ENCODE results near the gene CFAP97D1.
"Not testable (repeated sequence)": the region's sequence is repeated elsewhere in the genome, so short reads cannot be mapped to it uniquely, and the experiment has no call there.

CFAP97D1 gene

GRCh38 chr17:43768943-43769342, 11.3 kb upstream of the CFAP97D1 start:
- no peak for DNase-seq

GRCh38 chr17:43769426-43769825, 10.8 kb upstream of the CFAP97D1 start:
- DNase-seq: no peak

GRCh38 chr17:43769859-43770258, 10.4 kb upstream of the CFAP97D1 start:
- no peak for DNase-seq

DNA sequence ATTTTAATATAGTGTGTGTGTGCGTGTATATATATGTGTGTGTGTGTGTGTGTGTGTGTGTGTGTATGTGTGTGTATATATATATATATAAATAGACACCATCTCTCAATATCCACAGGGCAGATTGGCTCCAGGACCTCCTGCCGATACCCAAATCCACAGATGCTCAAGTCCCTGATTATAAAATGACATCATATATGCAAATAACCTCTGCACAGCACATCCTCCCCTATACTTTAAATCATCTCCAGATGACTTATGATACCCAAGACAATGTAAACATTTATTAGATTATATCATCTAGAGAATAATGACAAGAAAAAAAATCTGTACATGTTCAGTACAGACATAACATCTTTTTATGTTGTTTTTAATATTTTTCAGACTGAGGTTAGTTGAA, 9.3 kb upstream of the CFAP97D1 start:
- DNase-seq: no peak

GRCh38 chr17:43771463-43771862, 8.8 kb upstream of the CFAP97D1 start:
- DNase-seq: no peak

GRCh38 chr17:43772877-43773648, 7.2 kb upstream of the CFAP97D1 start:
- DNase-seq: no peak

- no peak for DNase-seq
Observed at GRCh38 chr17:43774304-43775250, 5.7 kb upstream of the CFAP97D1 start.

GRCh38 chr17:43778337-43779144, 1.7 kb upstream of the CFAP97D1 start, which contains the start of gene DUSP3:
TSS of gene DUSP3 (minus strand) at chr17:43778977. CDS start at chr17:43778924, 53 bp downstream.
- peak; percentile 62 for DNase-seq

- no peak for DNase-seq
Observed at GRCh38 chr17:43779145-43780125, 800 bp upstream of the CFAP97D1 start.

DNA sequence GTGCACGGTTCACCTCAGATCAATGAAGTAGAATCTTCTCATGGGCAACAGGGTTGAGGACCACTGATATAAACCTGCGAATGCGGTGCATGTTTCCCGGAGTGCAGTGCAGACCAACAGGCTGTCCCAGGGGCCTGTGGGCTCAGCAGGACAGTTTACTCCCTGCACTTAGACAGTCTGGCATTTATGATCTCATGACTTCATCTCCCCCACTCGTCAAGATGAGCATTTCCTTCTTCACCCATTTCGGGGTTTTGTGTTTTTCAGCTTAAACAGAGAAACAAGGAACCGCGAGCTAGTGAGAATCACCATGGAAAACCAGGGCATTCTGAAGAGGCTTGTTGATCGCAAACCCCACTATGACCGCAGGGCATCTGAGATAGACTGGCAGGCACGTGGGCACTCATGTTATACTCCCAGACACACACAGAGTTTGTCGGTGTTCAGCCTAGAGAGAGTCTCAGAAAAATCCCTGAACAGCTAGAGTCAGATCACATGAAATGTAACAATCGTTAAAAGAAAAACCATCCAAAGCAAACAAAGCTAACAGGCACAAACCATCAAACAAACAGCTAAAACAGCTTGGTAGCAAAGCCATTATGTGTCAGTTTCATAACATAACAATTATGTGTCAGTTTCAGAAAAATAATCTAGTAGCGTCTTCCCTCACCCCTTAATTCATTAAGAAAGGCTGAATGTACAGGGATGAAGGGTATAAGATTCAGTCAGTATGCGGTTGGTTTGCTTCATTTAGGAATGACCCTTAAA, 2.9 kb downstream of the CFAP97D1 start:
- no peak for DNase-seq

DNA sequence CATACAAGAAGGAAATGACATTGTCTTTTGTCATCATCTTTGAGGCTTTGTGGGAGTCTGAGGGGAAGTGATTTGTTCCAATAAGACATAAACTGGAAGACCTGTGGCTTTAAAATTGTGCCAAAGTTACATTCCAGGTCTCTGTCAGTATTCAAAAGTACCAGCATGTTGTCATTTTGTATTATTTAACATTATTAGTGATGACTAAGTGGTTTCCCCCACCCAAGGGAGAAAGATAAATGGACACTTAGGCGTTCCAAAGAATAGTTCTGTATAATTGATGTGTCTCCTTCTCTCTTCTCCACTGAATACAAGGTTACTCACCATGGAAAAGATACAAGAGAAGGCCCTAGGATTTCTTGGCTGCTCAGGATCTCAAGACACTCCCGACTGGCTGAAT, 3.8 kb downstream of the CFAP97D1 start:
- DNase-seq: no peak

- DNase-seq: no peak
Observed at GRCh38 chr17:43784628-43785101, 4.4 kb downstream of the CFAP97D1 start.

DNA sequence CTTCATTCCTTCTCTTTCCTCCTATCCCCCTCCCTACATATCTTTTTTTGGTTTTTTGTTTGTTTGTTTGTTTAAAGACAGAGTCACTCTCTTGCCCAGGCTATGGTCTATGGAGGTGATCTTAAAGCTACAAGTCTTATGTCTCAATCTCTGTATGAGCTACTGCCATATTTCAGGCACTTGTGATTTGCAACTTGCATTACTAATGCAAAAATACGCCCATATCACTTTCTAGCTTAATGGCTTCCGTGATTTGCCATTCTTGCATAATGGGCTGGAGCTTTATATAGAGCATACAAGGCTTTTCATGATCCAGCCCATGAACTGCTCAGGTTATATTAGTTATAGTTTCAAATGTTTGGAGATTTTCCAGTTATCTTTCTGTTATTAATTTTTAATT, 7.5 kb downstream of the CFAP97D1 start:
- no peak for DNase-seq

- DNase-seq: no peak
Observed at GRCh38 chr17:43788540-43788939, 8.3 kb downstream of the CFAP97D1 start.

GRCh38 chr17:43789482-43789881, 9.2 kb downstream of the CFAP97D1 start:
- DNase-seq: no peak

DNA sequence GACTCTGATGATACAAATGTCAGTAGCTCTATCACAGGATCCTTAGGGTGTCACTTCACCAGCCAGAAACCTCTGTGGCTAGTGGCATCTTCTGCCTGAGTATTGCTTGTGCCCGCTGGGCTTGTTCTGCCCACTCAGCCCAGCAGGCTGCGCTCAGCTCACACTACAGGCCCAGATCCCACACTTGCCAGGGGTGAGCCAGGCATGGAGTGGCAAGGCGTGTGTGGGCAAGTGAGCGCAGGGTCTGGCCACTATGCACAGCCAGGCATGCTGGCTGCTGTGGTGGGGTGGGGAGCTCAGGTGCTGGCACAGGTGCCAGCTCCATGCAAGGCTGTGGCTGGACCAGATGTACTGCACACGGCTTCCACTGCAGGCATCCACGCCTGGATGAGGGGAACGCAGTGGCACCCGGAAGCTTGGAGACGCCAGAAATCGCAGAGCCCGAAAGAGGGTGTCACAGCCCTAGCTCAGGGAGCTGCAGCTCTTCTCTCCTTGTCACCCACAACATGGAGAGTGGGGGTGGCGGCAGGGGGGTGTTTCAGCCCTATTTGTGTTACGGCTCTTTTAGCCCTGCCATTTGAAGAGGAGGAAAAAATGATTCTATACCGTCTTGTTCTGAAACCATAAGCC, 10.2 kb downstream of the CFAP97D1 start:
- DNase-seq: no peak

DNA sequence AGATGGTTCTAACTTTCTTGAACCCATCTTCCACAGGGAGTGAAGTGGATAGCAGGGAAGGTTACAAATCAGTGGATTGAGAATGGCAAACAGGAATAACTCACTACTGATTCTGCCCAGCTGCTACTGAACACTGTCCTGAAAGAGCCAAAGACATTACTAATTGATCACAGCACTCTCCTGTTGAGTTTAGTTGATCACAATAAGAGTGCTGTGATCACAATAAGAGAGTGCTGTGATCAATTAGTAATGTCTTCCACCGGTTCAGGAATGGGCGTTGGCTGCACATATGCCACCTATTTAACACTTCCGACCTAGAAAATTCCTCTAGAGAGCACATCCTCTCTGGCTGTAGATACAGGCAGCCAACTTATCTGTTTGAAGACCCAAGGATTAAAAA, 11.4 kb downstream of the CFAP97D1 start:
- no peak for DNase-seq

- not testable (repeated sequence) for DNase-seq
Observed at GRCh38 chr17:43792668-43793067, 12.4 kb downstream of the CFAP97D1 start.

GRCh38 chr17:43798024-43798423, 17.8 kb downstream of the CFAP97D1 start:
- not testable (repeated sequence) for DNase-seq

- no peak for DNase-seq
Observed at GRCh38 chr17:43799047-43799446, 18.8 kb downstream of the CFAP97D1 start.
